Spleen (tissue), 11 donors: Measurements from ENCODE around the gene PDE4D. TPM values are rescaled to one million over a fixed set of nuclear protein-coding genes. Genes with fewer than 3 reads are reported as not detected.
"Not testable (repeated sequence)": the region's sequence is repeated elsewhere in the genome, so short reads cannot be mapped to it uniquely, and the experiment has no call there.

ENCODE experiments used
- DNase-seq: peaks from one replicate; pipeline ENCODE4 v3.0.0-alpha.2; 2020
- H3K27ac ChIP-seq, 8 donors: fragments of 200-600 bp; sonication (generic) in 7 of 8; 1 replicate in 4 of 8; 2 replicates in 4 of 8; pipeline versions ENCODE4 v1.5.0 to v1.8.0; 2016 to 2021; ENCODE audit warnings: inconsistent platforms in 4 of 8, mild to moderate bottlenecking in 4 of 8, moderate library complexity in 1 of 8
- H3K27me3 ChIP-seq, 7 donors: fragments of 200-600 bp; sonication (generic) in 6 of 7; replicated peaks in 1 of 7; 1 replicate in 4 of 7; 2 replicates in 3 of 7; pipeline versions ENCODE4 v1.5.0 to v1.8.0; 2016 to 2021; ENCODE audit warnings: inconsistent platforms in 3 of 7, mild to moderate bottlenecking in 1 of 7
- H3K36me3 ChIP-seq, 6 donors: fragments of 200-600 bp; sonication (generic) in 5 of 6; 1 replicate in 4 of 6; 2 replicates in 2 of 6; pipeline versions ENCODE4 v1.5.0 to v1.8.0; 2016 to 2021; ENCODE audit warnings: inconsistent platforms in 2 of 6
- H3K4me1 ChIP-seq, 6 donors: fragments of 200-600 bp; sonication (generic) in 5 of 6; 1 replicate in 3 of 6; 2 replicates in 3 of 6; pipeline versions ENCODE4 v1.5.0 to v1.8.0; 2016 to 2021; ENCODE audit warnings: inconsistent platforms in 3 of 6
- H3K4me3 ChIP-seq, 8 donors: fragments of 200-600 bp; sonication (generic) in 7 of 8; 1 replicate in 4 of 8; 2 replicates in 4 of 8; pipeline versions ENCODE4 v1.5.0 to v1.8.0; 2016 to 2021; ENCODE audit warnings: inconsistent platforms in 4 of 8, mild to moderate bottlenecking in 4 of 8, moderate library complexity in 2 of 8
- H3K9me3 ChIP-seq, 8 donors: fragments of 200-600 bp; sonication (generic) in 7 of 8; 1 replicate in 4 of 8; 2 replicates in 4 of 8; pipeline versions ENCODE4 v1.5.0 to v1.8.0; 2016 to 2021; ENCODE audit warnings: inconsistent platforms in 4 of 8
- CTCF ChIP-seq, 11 experiments: fragments of 200-600 bp in 7 of 11; fragments of 450-650 bp in 4 of 11; sonication (generic) in 4 of 11; IDR thresholded peaks in 8 of 11; conservative IDR thresholded peaks in 3 of 11; 1 replicate in 7 of 11; 2 replicates in 4 of 11; pipeline versions ENCODE4 v1.4.0 to v1.8.0; 2016 to 2021; ENCODE audit warnings: antibody characterized with exemption in 11 of 11, inconsistent platforms in 4 of 11, mild to moderate bottlenecking in 1 of 11
- POLR2A ChIP-seq, 3 donors: fragments of 450-650 bp; IDR thresholded peaks; one replicate each; pipeline ENCODE4 v1.5.1; 2017; ENCODE audit warnings: antibody characterized with exemption in 3 of 3, mild to moderate bottlenecking in 1 of 3
- POLR2AphosphoS5 ChIP-seq, 3 donors: sonication (generic); formaldehyde crosslinking; IDR thresholded peaks; one replicate each; pipeline ENCODE4 v1.5.1; 2017; ENCODE audit warnings: antibody characterized with exemption in 3 of 3
- whole genome bisulfite sequencing, 5 donors: extraction: QIAGEN DNeasy Blood & Tissue Kit in 3 of 5; methylation state at CpG; one replicate each; pipeline versions ENCODE4 v1.1.5 to v1.1.7; 2013 to 2018; 5-methylcytosine and 5-hydroxymethylcytosine counted together
- intact Hi-C: fragments of 100-400 bp; cut with DNase I; formaldehyde crosslinking; loops from one replicate; pipeline ENCODE4 v1.15.0; 2023; ENCODE audit warnings: low total_unique reads
- polyA plus RNA-seq, 3 donors: library from polyadenylated mRNA; stranded (reverse); fragments of 200-250 nt; gene quantifications; one replicate each; pipeline ENCODE4 v1.2.1, GENCODE V29; 2013
- total RNA-seq, 7 donors: library from RNA; depleted of rRNA in 3 of 7; stranded (reverse); fragments of >200 nt in 3 of 7; fragmentation: NEBNext Ultra II Directional in 4 of 7; extraction: Animal tissue kit (Norgen Biotek cat#: 25700) in 4 of 7; gene quantifications; one replicate each; pipeline versions ENCODE4 v1.1.0 to v1.2.1, GENCODE V29; 2016 to 2021
- donor health status: healthy with polysubstance abuse.
- donor health status: DM: no; HTN: no; CAD: no; lungs with moderate emphysema.
- donor health status: DM: no; HTN: no; CAD: no.
- donor health status: Bipolar disorder and iron deficiency.
- donor health status: healthy.
- donor health status: DM: no; HTN: no; CAD: no.
- donor health status: DM: yes; HTN: yes; CAD: no.

Gene PDE4D
- total and polyA plus RNA-seq, 10 donors, result 0.88 to 51.8 (median 18.2) TPM

- 79 to 92% (median 88%) methylated on average over 1 of the region's 1 CpG for WGBS, 5 donors
- Histone ChIP-seq H3K4me1 (no peaks in the 10 kb centered on the region), H3K36me3 (no peaks in the 10 kb centered on the region), H3K4me3 (no peak overlapping the region), H3K9me3 (no peaks in the 10 kb centered on the region), H3K27me3 (no peaks in the 10 kb centered on the region), H3K27ac (no peak overlapping the region)
- intact Hi-C loops, result no loop called here
- DNase-seq, result no peak
- TF ChIP-seq POLR2AphosphoS5 (IDR thresholded peaks at IDR 0.05), result no peak
- TF ChIP-seq CTCF (IDR thresholded peaks at IDR 0.05 in 8 of 11, conservative IDR thresholded peaks at IDR 0.05 in 3 of 11), result no peak
- no peak for TF ChIP-seq POLR2A (IDR thresholded peaks at IDR 0.05)
Measured at GRCh38 chr5:58963821-58964220, 929.7 kb downstream of the PDE4D start.

- WGBS, 5 donors, result 73 to 83% (median 79%) methylated on average over 4 of the region's 4 CpGs
- intact Hi-C loops, result no loop called here
Measured at GRCh38 chr5:58963361-58963760, 930.2 kb downstream of the PDE4D start.

GRCh38 chr5:58961631-58962280 is 931.8 kb downstream of the PDE4D start:
- 67 to 83% (median 81%) methylated on average over 3 of the region's 3 CpGs for WGBS, 5 donors
- Histone ChIP-seq H3K36me3 (no peaks in the 10 kb centered on the region), H3K9me3 (no peaks in the 10 kb centered on the region), H3K4me1 (no peaks in the 10 kb centered on the region), H3K27me3 (no peaks in the 10 kb centered on the region), H3K4me3 (no peak overlapping the region), H3K27ac (no peak overlapping the region)
- no peak for TF ChIP-seq POLR2AphosphoS5 (IDR thresholded peaks at IDR 0.05)
- no peak for TF ChIP-seq CTCF (IDR thresholded peaks at IDR 0.05 in 8 of 11, conservative IDR thresholded peaks at IDR 0.05 in 3 of 11)
- TF ChIP-seq POLR2A (IDR thresholded peaks at IDR 0.05), result no peak
- intact Hi-C loops, result no loop called here
- DNase-seq, result no peak

More at GRCh38 chr5:58963361-58963760, 930.2 kb downstream of the PDE4D start:
- no peak overlapping the region for H3K27ac ChIP-seq
- H3K27me3 ChIP-seq, result no peaks in the 10 kb centered on the region
- no peaks in the 10 kb centered on the region for H3K4me1 ChIP-seq
- TF ChIP-seq CTCF (IDR thresholded peaks at IDR 0.05 in 8 of 11, conservative IDR thresholded peaks at IDR 0.05 in 3 of 11) (no peak), POLR2A (IDR thresholded peaks at IDR 0.05) (no peak), POLR2AphosphoS5 (IDR thresholded peaks at IDR 0.05) (no peak)
- no peaks in the 10 kb centered on the region for H3K36me3 ChIP-seq
- H3K4me3 ChIP-seq, result no peak overlapping the region
- no peaks in the 10 kb centered on the region for H3K9me3 ChIP-seq
- no peak for DNase-seq

GRCh38 chr5:58958701-58959100 is 934.8 kb downstream of the PDE4D start:
- DNase-seq, result no peak
- Histone ChIP-seq H3K27me3 (no peaks in the 10 kb centered on the region), H3K27ac (no peak overlapping the region), H3K36me3 (no peaks in the 10 kb centered on the region), H3K9me3 (no peaks in the 10 kb centered on the region), H3K4me3 (no peak overlapping the region), H3K4me1 (no peaks in the 10 kb centered on the region)
- WGBS, 5 donors, result 61 to 87% (median 74%) methylated on average over 3 of the region's 3 CpGs
- TF ChIP-seq CTCF (IDR thresholded peaks at IDR 0.05 in 8 of 11, conservative IDR thresholded peaks at IDR 0.05 in 3 of 11) (no peak), POLR2AphosphoS5 (IDR thresholded peaks at IDR 0.05) (no peak), POLR2A (IDR thresholded peaks at IDR 0.05) (no peak)
- intact Hi-C loops, result no loop called here

GRCh38 chr5:58953218-58953617 is 940.3 kb downstream of the PDE4D start:
- H3K4me1 ChIP-seq, intact Hi-C loops, H3K27ac ChIP-seq, DNase-seq, H3K36me3 ChIP-seq, H3K9me3 ChIP-seq, H3K27me3 ChIP-seq, H3K4me3 ChIP-seq: not testable (repeated sequence)
- WGBS, 5 donors, result 80 to 97% (median 86%) methylated on average over 2 of the region's 2 CpGs
